GM12892 (cell line): Measurements from ENCODE around the gene DCX.

ENCODE experiments used
- POLR2A ChIP-seq: IDR thresholded peaks from 2 replicates; pipeline ENCODE4 v1.6.1; 2011; ENCODE audit warnings: low read depth, low read length, control low read depth
- POLR2AphosphoS5 ChIP-seq: IDR thresholded peaks from 2 replicates; pipeline ENCODE4 v1.6.1; 2011; ENCODE audit warnings: low read depth, low read length, control low read depth

- TF ChIP-seq POLR2AphosphoS5 (no peak), POLR2A (no peak)
Observed at GRCh38 chrX:111460607-111461006, 48.6 kb upstream of the DCX start.
